K562 (cell line): ENCODE data around the gene TCTN3. TPM values are rescaled to one million over a fixed set of nuclear protein-coding genes. Genes with fewer than 3 reads are reported as not detected.
A peak's percentile ranks its signal among the peaks of the same experiment; 100 is the strongest.

Source experiments
- AFF1 ChIP-seq, 2 experiments: fragments of 450-650 bp; IDR thresholded peaks; 2 replicates each; pipeline ENCODE4 v1.6.1; 2018; ENCODE audit warnings: mild to moderate bottlenecking in 2 of 2, low read depth in 1 of 2; ENCODE audit not compliant: partially characterized antibody in 2 of 2
- ARID3A ChIP-seq: IDR thresholded peaks from 2 replicates; pipeline ENCODE4 v1.6.1; 2012; ENCODE audit warnings: low read depth, low read length, improper control_type of control experiment, borderline replicate concordance
- CREB3L1 ChIP-seq: fragments of 450-650 bp; IDR thresholded peaks from 2 replicates; pipeline ENCODE4 v1.6.1; 2014; ENCODE audit warnings: low read depth, mild to moderate bottlenecking, moderate library complexity, borderline replicate concordance
- CTCF ChIP-seq, 3 experiments: IDR thresholded peaks in 2 of 3; conservative IDR thresholded peaks in 1 of 3; 2 replicates each; pipeline ENCODE4 v1.5.1; 2011 to 2012; ENCODE audit warnings: low read length in 3 of 3, mild to moderate bottlenecking in 3 of 3, control low read depth in 2 of 3, improper control_type of control experiment in 1 of 3, inconsistent platforms in 1 of 3, low read depth in 1 of 3, mixed read lengths in 1 of 3, moderate library complexity in 1 of 3; ENCODE audit not compliant: insufficient read depth in 2 of 3
- HNRNPLL ChIP-seq: fragments of 200-400 bp; formaldehyde crosslinking; IDR thresholded peaks from 2 replicates; pipeline ENCODE4 v1.6.1; 2017; ENCODE audit warnings: low read length, low read depth, mild to moderate bottlenecking; ENCODE audit not compliant: poor library complexity, severe bottlenecking
- MAFG ChIP-seq: fragments of 450-650 bp; conservative IDR thresholded peaks from 2 replicates; pipeline ENCODE4 v1.6.1; 2016; ENCODE audit warnings: missing genetic modification characterization, missing compliant biosample characterization
- MAFK ChIP-seq: IDR thresholded peaks from 2 replicates; pipeline ENCODE4 v1.6.1; 2011; ENCODE audit warnings: low read length, improper control_type of control experiment
- NCOA6 ChIP-seq: fragments of 450-650 bp; IDR thresholded peaks from 2 replicates; pipeline ENCODE4 v1.6.1; 2017; ENCODE audit warnings: mild to moderate bottlenecking
- ZNF165 ChIP-seq: fragments of 250-450 bp; sonication (Bioruptor Pico); IDR thresholded peaks from 2 replicates; pipeline ENCODE4 v1.4.0; 2020; ENCODE audit warnings: borderline replicate concordance
- ZNF347 ChIP-seq: fragments of 450-650 bp; formaldehyde crosslinking; IDR thresholded peaks from 2 replicates; pipeline ENCODE4 v1.4.0; 2020; ENCODE audit warnings: low read depth, mild to moderate bottlenecking, moderate library complexity
- ZNF408 ChIP-seq: fragments of 250-450 bp; sonication (Bioruptor Pico); IDR thresholded peaks from 2 replicates; pipeline ENCODE4 v1.4.0; 2020; ENCODE audit warnings: low read depth, mild to moderate bottlenecking, moderate library complexity
- polyA plus RNA-seq, 8 experiments: library from polyadenylated mRNA; depleted of rRNA in 4 of 8; stranded (reverse) in 5 of 8; unstranded in 3 of 8; fragments of >200 nt; fragmentation: Nextera tagmentation in 2 of 8; fragmentation: Illumina TruSeq in 1 of 8; extraction: Ambion mirVana in 2 of 8; extraction: Trizol in 1 of 8; gene quantifications; 2 replicates each; pipeline versions ENCODE4 v1.2.1 to v1.2.3, GENCODE V29; 2011 to 2014; ENCODE audit warnings: inconsistent platforms in 1 of 8, missing spikeins in 1 of 8
- total RNA-seq, 7 experiments: library from RNA; depleted of rRNA in 6 of 7; stranded (reverse); fragments of >200 nt in 6 of 7; fragmentation: Illumina TruSeq in 2 of 7; extraction: Trizol in 2 of 7; gene quantifications; 2 replicates each; pipeline versions ENCODE4 v1.2.1 to v1.2.3, GENCODE V29; 2011 to 2021; ENCODE audit warnings: low replicate concordance in 1 of 7
- TF ChIP-seq, protein P1 (sequence below): fragments of 450-650 bp; IDR thresholded peaks from 2 replicates; pipeline ENCODE4 v1.6.1; 2018; ENCODE audit not compliant: partially characterized antibody

TCTN3 gene
- total and polyA plus RNA-seq, 9 of the 15 experiments (the other 6 are each of a cell fraction or from before 2014, with no cell fraction given) = 10.4 to 25.8 (median 16.3) TPM

DNA sequence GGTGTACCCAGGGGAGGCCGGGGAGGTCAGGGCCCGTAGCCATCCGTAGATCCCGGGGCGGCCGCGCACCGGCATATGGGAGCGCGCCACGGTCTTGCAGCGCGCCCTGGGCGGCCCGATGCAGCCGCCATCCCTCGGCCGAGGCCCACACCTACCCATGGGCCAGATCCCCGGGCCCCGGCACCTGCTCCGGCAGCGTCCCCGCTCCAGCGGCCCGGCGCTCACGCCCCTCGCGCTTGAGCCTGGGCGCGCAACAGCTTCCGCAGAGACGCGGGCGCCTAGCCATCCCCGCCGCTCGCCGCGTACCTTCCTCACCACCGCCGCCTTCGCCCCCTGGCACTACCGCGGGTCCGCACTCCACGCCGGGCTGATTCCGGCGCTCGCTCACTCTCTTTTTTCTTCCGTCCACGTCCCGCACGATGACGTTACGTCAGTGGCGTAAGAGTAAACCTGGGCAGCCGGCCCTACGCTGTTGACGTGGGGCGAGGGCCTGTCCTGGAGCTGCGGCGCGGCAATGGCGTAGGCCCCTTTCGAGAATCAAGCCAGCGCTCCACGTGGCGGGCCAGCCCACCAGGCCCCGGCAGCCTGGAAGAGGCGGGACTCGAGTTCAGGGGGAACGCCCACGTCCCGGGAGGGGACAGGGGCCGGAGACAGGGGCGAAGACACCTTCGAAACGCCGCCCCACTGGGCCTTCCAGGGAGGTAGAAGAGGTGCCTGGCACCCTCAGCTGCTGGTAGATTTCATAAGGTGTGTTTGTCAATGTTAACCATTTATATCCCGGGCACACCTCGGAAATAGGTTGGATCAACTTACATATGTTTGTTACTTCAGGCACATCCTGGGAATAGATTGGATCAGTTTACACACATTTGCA lies 37.2 kb downstream of the TCTN3 start, which contains the start of gene ALDH18A1 (continued):
- no peak for TF ChIP-seq ZNF165 (CRISPR knock-in tag)
- no peak for TF ChIP-seq NCOA6
- no peak for TF ChIP-seq AFF1 (IDR thresholded peaks at IDR 0.05; ENCODE audit: low read depth in 1 of 2, partially characterized antibody in 2 of 2)
- peak; percentile 100 for TF ChIP-seq HNRNPLL
- TF ChIP-seq CTCF (IDR thresholded peaks at IDR 0.05 in 2 of 3, conservative IDR thresholded peaks at IDR 0.05 in 1 of 3; ENCODE audit: insufficient read depth in 2 of 3, low read depth in 1 of 3, low read length in 3 of 3) = no peak
- TF ChIP-seq, protein P1, sequence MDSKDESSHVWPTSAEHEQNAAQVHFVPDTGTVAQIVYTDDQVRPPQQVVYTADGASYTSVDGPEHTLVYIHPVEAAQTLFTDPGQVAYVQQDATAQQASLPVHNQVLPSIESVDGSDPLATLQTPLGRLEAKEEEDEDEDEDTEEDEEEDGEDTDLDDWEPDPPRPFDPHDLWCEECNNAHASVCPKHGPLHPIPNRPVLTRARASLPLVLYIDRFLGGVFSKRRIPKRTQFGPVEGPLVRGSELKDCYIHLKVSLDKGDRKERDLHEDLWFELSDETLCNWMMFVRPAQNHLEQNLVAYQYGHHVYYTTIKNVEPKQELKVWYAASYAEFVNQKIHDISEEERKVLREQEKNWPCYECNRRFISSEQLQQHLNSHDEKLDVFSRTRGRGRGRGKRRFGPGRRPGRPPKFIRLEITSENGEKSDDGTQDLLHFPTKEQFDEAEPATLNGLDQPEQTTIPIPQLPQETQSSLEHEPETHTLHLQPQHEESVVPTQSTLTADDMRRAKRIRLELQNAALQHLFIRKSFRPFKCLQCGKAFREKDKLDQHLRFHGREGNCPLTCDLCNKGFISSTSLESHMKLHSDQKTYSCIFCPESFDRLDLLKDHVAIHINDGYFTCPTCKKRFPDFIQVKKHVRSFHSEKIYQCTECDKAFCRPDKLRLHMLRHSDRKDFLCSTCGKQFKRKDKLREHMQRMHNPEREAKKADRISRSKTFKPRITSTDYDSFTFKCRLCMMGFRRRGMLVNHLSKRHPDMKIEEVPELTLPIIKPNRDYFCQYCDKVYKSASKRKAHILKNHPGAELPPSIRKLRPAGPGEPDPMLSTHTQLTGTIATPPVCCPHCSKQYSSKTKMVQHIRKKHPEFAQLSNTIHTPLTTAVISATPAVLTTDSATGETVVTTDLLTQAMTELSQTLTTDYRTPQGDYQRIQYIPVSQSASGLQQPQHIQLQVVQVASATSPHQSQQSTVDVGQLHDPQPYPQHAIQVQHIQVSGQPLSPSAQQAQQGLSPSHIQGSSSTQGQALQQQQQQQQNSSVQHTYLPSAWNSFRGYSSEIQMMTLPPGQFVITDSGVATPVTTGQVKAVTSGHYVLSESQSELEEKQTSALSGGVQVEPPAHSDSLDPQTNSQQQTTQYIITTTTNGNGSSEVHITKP = peak; percentile 45
- no peak for TF ChIP-seq MAFG (tag)
- TF ChIP-seq ZNF347 (CRISPR knock-in tag) = no peak
- TF ChIP-seq CREB3L1 = peak; percentile 94
- TF ChIP-seq ZNF408 (CRISPR knock-in tag) = no peak
- no peak for TF ChIP-seq MAFK
- no peak for TF ChIP-seq ARID3A
